Stimulated activated CD8-positive, alpha-beta memory T cell treated with anti-CD3 and anti-CD28 coated beads, Interleukin-4, amount 100 ng/mL, for 1 hour (primary cell): ENCODE results near the gene SLIT2.

Experiments used
- DNase-seq, 2 donors: peaks; one replicate each; pipeline ENCODE4 v3.0.0-alpha.2; 2020; ENCODE audit warnings: low read depth in 2 of 2, low spot score in 1 of 2

The SLIT2 gene

GRCh38 chr4:20299515-20299914 lies 47.8 kb downstream of the SLIT2 start:
- DNase-seq: no peak

- DNase-seq: no peak
These were observed 49.5 kb downstream of the SLIT2 start for GRCh38 chr4:20301161-20301560.
